Activated CD8-positive, alpha-beta T cell treated with anti-CD3 and anti-CD28 coated beads, Interleukin-2, amount 10 ng/mL, durations not matched to agents 7 days and 5 days (primary cell): ENCODE results near the gene SARS1. TPM values are rescaled to one million over a fixed set of nuclear protein-coding genes. Genes with fewer than 3 reads are reported as not detected.
A peak's percentile ranks its signal among the peaks of the same experiment; 100 is the strongest.

Experiments used
- ATAC-seq: fragments of 150-1000 bp; cut with Tn5 transposase; one replicate; pipeline ENCODE4 v1.10.0; 2021; ENCODE audit warnings: moderate library complexity
- CTCF ChIA-PET: fragments of 350-600 bp; sonication (Branson Sonifier 250); formaldehyde crosslinking; loops from one replicate; lab custom pipeline; 2021; ENCODE audit warnings: antibody characterized with exemption; lab: Charles Lee
- POLR2A ChIA-PET: fragments of 350-600 bp; sonication (Branson Sonifier 250); formaldehyde crosslinking; loops from one replicate; lab custom pipeline; 2021; ENCODE audit warnings: antibody characterized with exemption; lab: Charles Lee
- DNase-seq: peaks from one replicate; pipeline ENCODE4 v3.0.0-alpha.2; 2020
- H3K27ac Mint-ChIP-seq: one replicate; pipeline ENCODE4 v1.8.0; 2021; ENCODE audit warnings: mild to moderate bottlenecking, mixed read lengths
- H3K27me3 Mint-ChIP-seq: one replicate; pipeline ENCODE4 v1.8.0; 2021; ENCODE audit warnings: low read depth, mixed read lengths
- H3K36me3 Mint-ChIP-seq: one replicate; pipeline ENCODE4 v1.8.0; 2021; ENCODE audit warnings: low read depth, mixed read lengths
- H3K4me1 Mint-ChIP-seq: one replicate; pipeline ENCODE4 v1.8.0; 2021; ENCODE audit warnings: low read depth, mixed read lengths
- H3K4me3 Mint-ChIP-seq: one replicate; pipeline ENCODE4 v1.8.0; 2021; ENCODE audit warnings: mild to moderate bottlenecking, mixed read lengths
- H3K9me3 Mint-ChIP-seq: one replicate; pipeline ENCODE4 v1.8.0; 2022; ENCODE audit warnings: mixed read lengths; ENCODE audit not compliant: insufficient read depth
- total RNA-seq, 2 experiments: library from RNA; stranded (reverse); gene quantifications; one replicate each; pipeline ENCODE4 v1.2.3, GENCODE V29; 2021

The SARS1 gene
- total RNA-seq, 2 experiments from 2014 or later = 145 to 157 TPM

DNA sequence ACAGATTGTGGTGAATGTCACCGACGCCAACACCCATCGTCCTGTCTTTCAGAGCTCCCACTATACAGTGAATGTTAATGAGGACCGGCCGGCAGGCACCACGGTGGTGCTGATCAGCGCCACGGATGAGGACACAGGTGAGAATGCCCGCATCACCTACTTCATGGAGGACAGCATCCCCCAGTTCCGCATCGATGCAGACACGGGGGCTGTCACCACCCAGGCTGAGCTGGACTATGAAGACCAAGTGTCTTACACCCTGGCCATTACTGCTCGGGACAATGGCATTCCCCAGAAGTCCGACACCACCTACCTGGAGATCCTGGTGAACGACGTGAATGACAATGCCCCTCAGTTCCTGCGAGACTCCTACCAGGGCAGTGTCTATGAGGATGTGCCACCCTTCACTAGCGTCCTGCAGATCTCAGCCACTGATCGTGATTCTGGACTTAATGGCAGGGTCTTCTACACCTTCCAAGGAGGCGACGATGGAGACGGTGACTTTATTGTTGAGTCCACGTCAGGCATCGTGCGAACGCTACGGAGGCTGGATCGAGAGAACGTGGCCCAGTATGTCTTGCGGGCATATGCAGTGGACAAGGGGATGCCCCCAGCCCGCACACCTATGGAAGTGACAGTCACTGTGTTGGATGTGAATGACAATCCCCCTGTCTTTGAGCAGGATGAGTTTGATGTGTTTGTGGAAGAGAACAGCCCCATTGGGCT lies 38.6 kb downstream of the SARS1 start:
- Mint-ChIP-seq H3K27ac (no peak overlapping the region), H3K36me3 (no peaks in the 10 kb centered on the region), H3K4me1 (peaks cover 10% of the 10 kb centered on the region), H3K4me3 (no peak overlapping the region), H3K27me3 (peaks cover 4% of the 10 kb centered on the region), H3K9me3 (no peaks in the 10 kb centered on the region)
- ATAC-seq = no peak
- ChIA-PET POLR2A (no interaction called here), CTCF (interaction anchor here (2.2 kb wide), 1 partner anchor 280 kb away, joined by 6 read pairs; no protein-coding TSS in a partner anchor)
- no peak for DNase-seq

DNA sequence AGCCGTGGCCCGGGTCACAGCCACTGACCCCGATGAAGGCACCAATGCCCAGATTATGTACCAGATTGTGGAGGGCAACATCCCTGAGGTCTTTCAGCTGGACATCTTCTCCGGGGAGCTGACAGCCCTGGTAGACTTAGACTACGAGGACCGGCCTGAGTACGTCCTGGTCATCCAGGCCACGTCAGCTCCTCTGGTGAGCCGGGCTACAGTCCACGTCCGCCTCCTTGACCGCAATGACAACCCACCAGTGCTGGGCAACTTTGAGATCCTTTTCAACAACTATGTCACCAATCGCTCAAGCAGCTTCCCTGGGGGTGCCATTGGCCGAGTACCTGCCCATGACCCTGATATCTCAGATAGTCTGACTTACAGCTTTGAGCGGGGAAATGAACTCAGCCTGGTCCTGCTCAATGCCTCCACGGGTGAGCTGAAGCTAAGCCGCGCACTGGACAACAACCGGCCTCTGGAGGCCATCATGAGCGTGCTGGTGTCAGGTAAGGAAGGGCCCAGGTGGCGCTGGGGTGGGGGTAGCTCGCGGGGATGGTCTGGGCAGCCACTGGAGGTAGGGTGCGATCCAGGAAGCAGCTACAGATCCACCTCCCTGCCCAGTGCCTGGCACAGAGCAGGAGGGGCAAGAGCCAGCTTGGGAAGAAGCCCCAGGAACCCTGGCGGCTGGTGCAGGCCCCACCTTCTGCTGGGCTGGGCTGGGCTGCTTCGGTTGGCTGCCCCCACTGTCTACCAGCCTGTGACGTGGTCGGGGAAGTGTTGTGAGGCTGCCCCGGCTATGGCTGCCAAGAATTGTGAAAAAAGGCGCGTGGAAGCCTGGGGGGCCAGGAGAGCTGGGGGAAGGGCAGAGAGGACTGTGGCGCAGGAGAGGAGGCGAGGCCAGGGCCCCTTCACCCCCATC lies 39.4 kb downstream of the SARS1 start:
- Mint-ChIP-seq H3K36me3 (no peaks in the 10 kb centered on the region), H3K27me3 (peaks cover 2% of the 10 kb centered on the region), H3K4me3 (no peak overlapping the region), H3K4me1 (peaks cover 14% of the 10 kb centered on the region), H3K9me3 (no peaks in the 10 kb centered on the region), H3K27ac (no peak overlapping the region)
- no peak for DNase-seq
- ATAC-seq = no peak
- ChIA-PET POLR2A (no interaction called here), CTCF (interaction anchor here (0.9 to 2.2 kb wide), 5 partner anchors 12 to 279 kb away, joined by 3 to 6 read pairs (median 3); no protein-coding TSS in a partner anchor)

- Mint-ChIP-seq H3K36me3 (no peaks in the 10 kb centered on the region), H3K4me1 (peaks cover 13% of the 10 kb centered on the region), H3K27ac (no peak overlapping the region), H3K4me3 (no peak overlapping the region), H3K27me3 (peaks cover 2% of the 10 kb centered on the region), H3K9me3 (no peaks in the 10 kb centered on the region)
- ChIA-PET CTCF (interaction anchor here (0.9 to 2.2 kb wide), 6 partner anchors 13 to 278 kb away, joined by 3 to 6 read pairs (median 4); partner anchors contain the start of gene SORT1), POLR2A (no interaction called here)
- ATAC-seq (no peak), DNase-seq (no peak)
Observed at GRCh38 chr1:109253803-109254620, 40.3 kb downstream of the SARS1 start.

- DNase-seq (no peak), ATAC-seq (no peak)
- H3K4me1 Mint-ChIP-seq = peaks cover 10% of the 10 kb centered on the region
- no peak overlapping the region for H3K27ac Mint-ChIP-seq
- CTCF ChIA-PET = interaction anchor here (1.2 kb wide), 1 partner anchor 144 kb away, joined by 5 read pairs; the partner anchor contains the start of gene SORT1
- no peaks in the 10 kb centered on the region for H3K36me3 Mint-ChIP-seq
- peaks cover 2% of the 10 kb centered on the region for H3K27me3 Mint-ChIP-seq
- no peaks in the 10 kb centered on the region for H3K9me3 Mint-ChIP-seq
- no peak overlapping the region for H3K4me3 Mint-ChIP-seq
- POLR2A ChIA-PET = no interaction called here
Observed at GRCh38 chr1:109254621-109255096, 40.9 kb downstream of the SARS1 start.

- ChIA-PET POLR2A (interaction anchor here (0.5 kb wide), 1 partner anchor 243 kb away, joined by 3 read pairs; no protein-coding TSS in a partner anchor), CTCF (interaction anchor here (1.9 kb wide), 1 partner anchor 144 kb away, joined by 6 read pairs; no protein-coding TSS in a partner anchor)
- Mint-ChIP-seq H3K27ac (no peak overlapping the region), H3K27me3 (peaks cover 2% of the 10 kb centered on the region), H3K36me3 (no peaks in the 10 kb centered on the region), H3K9me3 (no peaks in the 10 kb centered on the region), H3K4me1 (peaks cover 8% of the 10 kb centered on the region), H3K4me3 (no peak overlapping the region)
- DNase-seq (no peak), ATAC-seq (no peak)
Observed at GRCh38 chr1:109255097-109255651, 41.5 kb downstream of the SARS1 start.

DNA sequence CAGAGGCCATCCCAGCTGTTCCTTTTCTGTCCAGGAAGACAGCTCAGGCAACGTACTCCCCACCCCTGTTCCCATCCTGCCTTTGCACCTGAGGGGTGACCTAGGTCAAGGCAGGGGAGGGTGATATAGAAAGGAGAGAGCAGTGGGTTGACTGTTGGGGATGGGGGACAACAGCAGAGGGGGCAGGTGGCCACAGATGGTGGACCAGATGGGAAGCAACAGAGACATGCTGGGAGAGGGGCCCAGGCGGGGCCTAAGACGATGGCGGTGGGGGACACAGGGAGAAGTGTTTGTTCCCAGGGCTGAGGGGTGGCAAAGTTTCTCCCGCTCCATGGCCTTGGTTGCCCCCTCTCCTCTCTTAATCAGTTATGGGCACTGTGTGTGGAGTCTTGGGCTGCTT lies 42.0 kb downstream of the SARS1 start:
- POLR2A ChIA-PET = interaction anchor here (0.5 kb wide), 1 partner anchor 243 kb away, joined by 3 read pairs; no protein-coding TSS in a partner anchor
- H3K4me1 Mint-ChIP-seq = peaks cover 7% of the 10 kb centered on the region
- no peak overlapping the region for H3K4me3 Mint-ChIP-seq
- DNase-seq (no peak), ATAC-seq (no peak)
- CTCF ChIA-PET = interaction anchor here (1.9 kb wide), 1 partner anchor 144 kb away, joined by 6 read pairs; no protein-coding TSS in a partner anchor
- no peaks in the 10 kb centered on the region for H3K9me3 Mint-ChIP-seq
- H3K27me3 Mint-ChIP-seq = peaks cover under 1% of the 10 kb centered on the region
- no peak overlapping the region for H3K27ac Mint-ChIP-seq
- no peaks in the 10 kb centered on the region for H3K36me3 Mint-ChIP-seq

DNA sequence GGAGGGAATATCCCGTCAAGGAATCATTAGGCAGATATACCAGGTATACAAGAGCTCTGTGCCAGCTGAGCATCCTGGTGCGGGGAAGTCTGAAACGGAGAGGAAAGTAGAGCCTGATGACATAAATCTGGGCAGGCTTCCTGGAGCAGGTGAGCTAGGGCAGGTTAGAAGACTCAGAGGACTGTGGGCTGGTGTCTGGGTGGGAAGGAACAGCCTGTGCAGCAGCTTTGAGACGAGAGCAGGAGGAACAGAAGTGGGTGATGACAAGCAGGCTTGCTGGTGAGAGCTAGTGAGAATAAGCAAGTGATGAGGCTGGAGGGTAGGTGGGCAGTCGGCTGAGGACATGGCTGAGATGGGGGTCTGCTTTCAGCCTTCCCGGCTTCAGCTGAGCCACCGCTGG lies 42.4 kb downstream of the SARS1 start:
- no peak for DNase-seq
- ChIA-PET POLR2A (interaction anchor here (1.2 kb wide), 1 partner anchor 292 kb away, joined by 3 read pairs; the partner anchor contains the start of gene GNAI3), CTCF (interaction anchor here (1.9 kb wide), 1 partner anchor 143 kb away, joined by 6 read pairs; no protein-coding TSS in a partner anchor)
- H3K4me1 Mint-ChIP-seq = peaks cover 7% of the 10 kb centered on the region
- H3K36me3 Mint-ChIP-seq = no peaks in the 10 kb centered on the region
- peak overlapping the region; percentile 2 for H3K27ac Mint-ChIP-seq
- H3K27me3 Mint-ChIP-seq = no peaks in the 10 kb centered on the region
- H3K9me3 Mint-ChIP-seq = no peaks in the 10 kb centered on the region
- no peak for ATAC-seq
- H3K4me3 Mint-ChIP-seq = no peak overlapping the region

- DNase-seq (no peak), ATAC-seq (no peak)
- no peak overlapping the region for H3K4me3 Mint-ChIP-seq
- POLR2A ChIA-PET = interaction anchor here (1.2 kb wide), 1 partner anchor 291 kb away, joined by 3 read pairs; the partner anchor contains the start of gene GNAI3
- peaks cover 7% of the 10 kb centered on the region for H3K4me1 Mint-ChIP-seq
- H3K27ac Mint-ChIP-seq = no peak overlapping the region
- no peaks in the 10 kb centered on the region for H3K36me3 Mint-ChIP-seq
- no peaks in the 10 kb centered on the region for H3K9me3 Mint-ChIP-seq
- CTCF ChIA-PET = interaction anchor here (0.9 to 1.9 kb wide), 3 partner anchors 18 to 275 kb away, joined by 3 to 6 read pairs (median 3); no protein-coding TSS in a partner anchor
- H3K27me3 Mint-ChIP-seq = no peaks in the 10 kb centered on the region
Observed at GRCh38 chr1:109256971-109257681, 43.4 kb downstream of the SARS1 start.

- Mint-ChIP-seq H3K27me3 (no peaks in the 10 kb centered on the region), H3K4me3 (no peak overlapping the region), H3K4me1 (peaks cover 7% of the 10 kb centered on the region), H3K9me3 (no peaks in the 10 kb centered on the region), H3K27ac (no peak overlapping the region), H3K36me3 (no peaks in the 10 kb centered on the region)
- DNase-seq = no peak
- CTCF ChIA-PET = interaction anchor here (1.1 kb wide), 1 partner anchor 274 kb away, joined by 3 read pairs; no protein-coding TSS in a partner anchor
- no peak for ATAC-seq
- POLR2A ChIA-PET = no interaction called here
Observed at GRCh38 chr1:109257682-109258421, 44.1 kb downstream of the SARS1 start.
